HG02571 (cell line): ENCODE measurements around the gene CDT1.

Experiments
- ATAC-seq: cut with Tn5 transposase; IDR thresholded peaks from one replicate; pipeline ENCODE4 v1.9.1; 2021; ENCODE audit warnings: mild to moderate bottlenecking, moderate library complexity; ENCODE audit not compliant: unreplicated experiment

Gene CDT1

DNA sequence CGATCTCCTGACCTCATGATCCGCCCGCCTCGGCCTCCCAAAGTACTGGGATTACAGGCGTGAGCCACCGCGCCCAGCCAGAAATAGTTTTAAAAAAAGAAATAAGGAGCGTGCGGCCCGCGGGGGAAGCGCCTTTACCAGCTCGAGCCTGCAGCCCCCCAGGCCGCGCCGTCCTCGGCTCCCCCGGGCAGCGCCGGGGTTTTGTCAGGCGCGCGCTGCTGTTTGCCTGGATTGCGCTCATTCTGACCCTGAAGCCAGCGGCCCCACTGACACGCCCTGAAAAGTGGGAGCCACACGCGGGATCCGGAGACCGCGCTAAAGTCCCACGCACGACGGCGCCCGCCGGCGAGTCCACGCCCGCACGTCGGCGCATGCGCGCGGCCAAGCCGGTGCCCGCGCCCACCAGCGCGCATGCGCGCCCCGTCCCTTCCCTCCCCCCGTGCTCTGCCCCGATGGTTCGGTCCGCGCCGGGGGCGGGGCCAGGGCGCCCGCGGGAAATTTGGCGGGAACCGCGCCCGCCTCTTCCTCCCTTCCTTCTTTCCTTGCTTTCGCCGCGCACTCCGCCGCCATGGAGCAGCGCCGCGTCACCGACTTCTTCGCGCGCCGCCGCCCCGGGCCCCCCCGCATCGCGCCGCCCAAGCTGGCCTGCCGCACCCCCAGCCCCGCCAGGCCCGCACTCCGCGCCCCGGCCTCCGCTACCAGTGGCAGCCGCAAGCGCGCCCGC is at the start of gene CDT1:
Gene CDT1 (plus strand): TSS at position 526 of the 724 bp plus-strand sequence. CDS start 43 bp downstream, at position 569.
- ATAC-seq: peak; percentile 37

DNA sequence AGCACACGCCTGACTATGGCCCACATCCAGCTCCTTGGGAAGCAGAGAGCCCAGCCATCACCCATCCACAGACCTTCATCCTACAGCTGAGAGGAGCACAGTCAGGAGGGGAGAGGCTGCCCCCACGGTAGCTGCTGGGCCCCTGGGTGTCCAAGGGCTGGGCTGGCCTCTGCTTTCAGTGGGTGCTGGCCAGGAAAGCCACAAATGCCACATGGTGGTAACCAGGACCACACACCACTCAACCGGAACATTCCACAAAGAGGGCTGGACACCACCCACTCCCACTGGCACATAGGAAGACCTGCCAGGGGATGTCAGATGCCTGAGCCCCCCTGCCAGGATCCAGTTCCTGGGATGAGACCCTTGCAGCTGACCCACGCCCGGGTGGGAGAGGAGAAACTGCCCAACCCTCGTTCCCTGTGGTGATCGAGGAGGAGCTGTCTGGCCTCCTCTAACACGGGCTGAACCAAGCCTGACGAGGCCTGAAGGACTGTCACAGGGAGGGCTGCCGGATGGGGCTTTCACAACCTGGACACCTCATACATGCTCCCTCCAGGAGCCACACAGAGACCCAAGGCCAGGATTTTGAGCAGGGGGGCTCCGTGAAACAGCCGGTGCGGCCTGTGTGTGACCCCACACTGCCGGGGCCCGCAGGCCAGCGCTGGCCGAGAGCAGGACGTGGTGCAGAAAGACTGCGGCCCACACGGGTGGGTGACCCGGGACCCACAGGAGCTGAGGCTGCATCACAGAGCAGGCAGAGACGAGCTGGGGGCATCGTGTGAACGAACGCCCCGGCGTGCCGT is 49.3 kb upstream of the CDT1 start:
- no peak for ATAC-seq

DNA sequence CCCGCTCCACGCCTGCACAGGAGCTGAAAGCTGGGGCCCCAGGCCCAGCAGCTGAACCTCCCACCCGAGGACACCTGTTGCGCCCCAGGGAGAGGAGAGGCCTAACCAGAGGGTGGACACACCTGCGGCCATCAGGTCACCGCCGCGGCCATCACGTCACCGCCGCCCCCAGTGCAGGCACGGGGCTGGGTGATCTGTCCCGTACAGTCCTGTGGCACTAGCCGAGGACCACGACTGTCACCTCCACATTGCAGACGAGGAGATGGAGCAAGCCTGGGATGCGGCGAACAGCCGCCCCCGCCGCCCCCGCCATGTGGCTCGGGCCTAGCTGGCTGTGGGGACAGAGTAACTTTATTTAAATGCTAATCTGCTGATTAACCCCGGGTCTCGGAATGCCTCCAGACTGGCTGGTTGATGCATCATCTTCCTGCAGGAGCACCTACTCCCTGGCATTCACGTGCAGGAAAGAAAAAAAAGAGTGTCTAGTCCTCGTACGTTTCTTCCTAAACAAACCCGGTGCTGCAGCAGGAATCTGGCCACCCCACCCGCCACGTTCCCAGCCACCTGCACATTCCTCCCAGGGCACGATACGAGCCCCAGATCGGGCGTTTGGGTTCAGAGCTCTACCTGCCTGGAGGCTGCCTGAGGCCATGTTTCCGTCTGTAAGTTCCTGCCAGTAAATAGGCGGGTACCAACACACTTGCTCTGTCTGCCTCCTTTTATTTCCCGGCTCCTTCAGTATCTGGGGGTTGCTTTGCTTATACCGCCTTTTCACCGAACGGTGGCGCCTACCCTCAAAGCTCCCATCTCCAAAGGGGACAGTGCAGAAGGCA is 48.5 kb upstream of the CDT1 start:
- no peak for ATAC-seq

DNA sequence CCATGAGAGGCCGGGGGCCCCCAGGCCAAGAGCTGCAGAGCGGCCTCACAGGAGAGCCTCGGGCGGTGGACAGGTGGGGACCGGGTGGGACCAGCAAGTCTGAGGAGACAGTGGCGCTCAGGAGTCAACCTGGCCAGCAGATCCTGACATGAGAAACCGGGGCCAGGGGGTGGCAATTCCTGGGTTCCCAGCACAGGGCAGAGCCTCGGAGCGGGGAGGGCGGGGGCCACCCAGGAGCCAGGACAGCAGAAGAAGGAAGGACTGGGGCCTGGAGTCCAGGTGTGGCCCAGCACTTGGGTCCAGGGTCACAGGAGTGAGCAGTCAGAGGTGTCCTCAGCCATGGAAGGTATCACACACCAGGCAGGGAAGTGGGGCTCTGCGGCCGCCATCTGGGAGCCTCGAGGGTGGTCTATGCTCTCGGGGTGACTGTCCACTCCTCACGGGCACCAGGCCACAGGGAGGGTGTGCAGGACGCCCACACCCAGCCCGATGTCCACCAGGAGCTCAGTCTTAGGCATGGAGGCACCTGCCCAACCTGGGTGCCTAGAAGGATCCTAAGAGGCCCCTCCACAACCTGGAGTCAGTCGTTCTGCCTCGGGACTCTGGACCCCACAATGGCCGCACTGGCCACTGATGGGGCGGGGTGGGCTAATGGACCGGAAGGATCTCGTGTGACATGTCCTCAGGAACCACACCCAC is 47.7 kb upstream of the CDT1 start:
- no peak for ATAC-seq

DNA sequence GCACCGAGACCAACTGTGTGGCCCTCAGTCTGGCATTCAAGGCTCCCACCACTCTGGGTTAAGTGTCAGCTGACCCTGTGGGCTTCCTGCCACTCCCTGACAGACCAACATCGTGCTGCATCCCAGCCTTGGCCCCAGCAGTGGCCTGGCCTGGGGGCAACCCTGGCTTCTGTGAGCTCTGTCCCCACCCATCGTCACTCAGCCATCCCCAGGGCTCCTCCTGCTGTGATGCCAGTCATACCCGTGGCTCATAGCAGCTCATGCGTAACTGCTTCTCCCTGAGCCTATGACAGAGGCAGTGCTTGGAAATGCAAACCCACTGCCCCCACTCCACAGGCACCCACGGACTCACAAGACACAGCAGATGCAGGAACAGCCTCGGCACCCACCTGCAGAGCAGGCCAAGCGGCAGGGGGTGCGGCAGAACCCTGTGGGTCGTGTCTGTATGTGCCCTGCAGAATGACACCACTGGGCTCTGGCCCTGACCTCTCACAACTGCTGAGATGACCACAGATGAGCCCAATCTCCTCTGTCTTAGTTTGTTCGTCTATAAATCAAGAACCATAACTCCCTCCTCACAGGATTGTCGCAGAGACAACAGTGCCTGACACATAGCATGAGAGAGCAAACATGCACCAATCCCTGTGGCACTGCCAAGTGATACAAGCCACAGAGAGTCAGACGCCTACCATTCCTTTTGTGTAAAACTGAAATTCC is 45.2 kb upstream of the CDT1 start:
- ATAC-seq: no peak

DNA sequence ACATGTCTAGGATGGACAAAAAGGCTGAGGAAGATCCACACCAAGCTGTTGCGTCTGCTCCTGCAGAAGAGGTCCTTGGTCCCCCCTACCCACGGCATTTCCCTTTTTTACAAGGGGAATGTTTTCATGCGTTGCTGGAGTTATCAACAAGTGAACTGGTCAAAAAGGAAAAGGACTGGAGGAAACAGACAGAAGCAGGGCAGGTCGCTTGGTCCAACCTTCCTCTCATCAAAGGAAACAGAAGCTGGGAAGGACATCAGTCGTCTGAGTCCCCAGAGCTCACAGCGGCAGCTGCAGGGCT is 44.7 kb upstream of the CDT1 start:
- no peak for ATAC-seq

DNA sequence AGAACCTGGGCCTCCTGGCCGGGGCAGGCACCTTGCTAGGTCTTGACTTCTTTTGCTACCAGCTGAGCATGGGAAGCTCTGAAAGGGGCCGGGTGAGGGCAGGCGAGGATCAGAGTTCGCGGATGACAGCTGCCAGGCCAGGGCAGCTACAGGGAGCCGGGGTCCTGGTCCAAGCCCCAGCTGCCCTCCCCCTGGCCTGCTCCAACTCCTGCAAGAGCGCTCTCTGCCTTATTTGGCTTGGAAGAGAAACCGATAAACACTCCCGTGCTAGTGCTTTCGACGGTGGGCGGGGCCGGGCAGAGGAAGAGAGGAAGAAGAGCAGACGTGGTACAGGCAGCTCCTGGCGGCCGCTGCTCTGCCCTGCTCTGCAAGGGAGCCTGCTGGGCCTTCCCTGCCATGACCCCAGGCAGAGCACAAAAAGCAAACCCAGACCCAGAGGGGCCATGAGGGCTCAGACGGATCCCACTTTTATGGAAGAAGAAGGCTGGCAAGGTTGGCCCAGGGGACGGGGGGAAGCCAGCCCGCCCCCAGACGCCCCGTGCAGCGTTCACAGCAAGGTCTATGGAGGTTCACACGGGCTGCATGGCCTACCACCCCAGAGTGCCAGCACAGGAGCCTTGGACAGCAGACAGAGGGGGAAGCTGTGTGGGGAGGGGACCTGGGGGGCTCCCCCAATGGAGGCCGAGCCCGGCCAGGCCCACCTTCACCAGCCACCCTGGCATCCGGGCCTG is 44.2 kb upstream of the CDT1 start:
- no peak for ATAC-seq

DNA sequence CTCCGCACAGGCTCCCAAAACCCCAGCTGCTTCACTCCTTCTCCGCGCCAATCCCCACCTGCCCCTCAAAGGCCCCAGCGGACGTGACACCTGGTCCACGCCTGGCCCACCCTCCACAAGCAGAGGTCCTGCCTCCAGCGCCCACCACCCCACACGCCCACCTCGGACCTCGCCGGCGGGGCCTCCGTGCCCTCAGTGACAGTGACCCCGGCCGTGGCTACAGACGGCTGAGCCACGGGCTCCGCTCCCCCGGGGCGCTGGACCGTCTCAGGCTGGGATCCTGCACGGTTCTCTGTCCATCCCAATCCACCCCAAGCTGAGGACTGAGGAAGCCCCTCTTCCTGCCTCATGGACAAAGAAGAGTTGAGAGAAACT is 43.6 kb upstream of the CDT1 start:
- ATAC-seq: no peak

DNA sequence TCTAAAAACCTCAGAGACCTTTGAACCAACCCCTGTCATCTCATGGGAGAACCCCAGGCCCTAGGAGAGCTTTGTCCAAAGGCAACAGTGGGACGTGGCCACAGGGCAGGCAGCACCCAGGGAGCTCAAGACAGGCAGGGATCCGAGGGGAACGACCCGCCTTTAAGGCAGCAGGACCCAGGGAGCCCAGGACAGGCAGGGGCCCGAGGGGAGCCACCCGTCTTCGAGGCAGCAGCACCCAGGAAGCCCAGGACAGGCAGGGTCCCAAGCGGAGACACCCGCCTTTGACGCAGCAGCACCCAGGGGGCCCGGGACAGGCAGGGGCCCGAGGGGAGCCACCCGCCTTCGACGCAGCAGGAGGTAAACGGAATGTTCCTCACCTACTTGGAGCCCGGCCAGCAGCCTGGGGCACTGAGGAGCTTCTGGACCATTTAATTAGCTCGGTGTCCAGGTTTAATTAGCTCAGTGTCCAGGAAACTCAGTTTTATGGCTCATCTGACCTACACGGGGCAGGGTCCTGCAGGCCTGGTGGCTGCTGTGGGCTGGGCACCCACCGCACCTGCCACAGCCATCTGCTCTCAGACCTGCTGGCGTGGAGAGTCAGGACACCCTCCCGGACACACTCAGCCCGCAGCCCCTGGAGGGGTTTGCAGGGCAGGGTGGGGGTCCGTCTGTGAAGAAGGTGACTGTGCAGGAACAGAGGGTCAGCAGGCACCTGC is 43.0 kb upstream of the CDT1 start:
- ATAC-seq: no peak

DNA sequence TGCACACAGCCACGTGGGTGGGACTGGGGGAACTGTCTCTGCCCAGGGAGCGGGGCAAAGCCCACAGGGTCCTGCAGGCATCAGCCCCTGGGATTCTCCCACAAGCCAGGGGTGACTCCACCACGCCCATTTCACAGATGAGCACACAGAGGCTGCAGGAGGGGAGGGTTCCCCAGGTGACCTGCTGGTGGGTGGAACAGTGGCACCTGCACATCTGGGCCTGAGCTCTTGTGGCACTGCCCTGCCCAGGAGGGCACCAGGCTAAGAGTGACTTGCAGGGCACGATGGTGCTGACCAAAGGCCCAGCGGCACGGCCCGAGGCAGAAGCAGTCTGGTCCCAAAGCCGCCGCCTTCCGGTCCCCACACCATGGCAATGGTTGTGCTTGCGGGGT is 42.5 kb upstream of the CDT1 start:
- no peak for ATAC-seq

DNA sequence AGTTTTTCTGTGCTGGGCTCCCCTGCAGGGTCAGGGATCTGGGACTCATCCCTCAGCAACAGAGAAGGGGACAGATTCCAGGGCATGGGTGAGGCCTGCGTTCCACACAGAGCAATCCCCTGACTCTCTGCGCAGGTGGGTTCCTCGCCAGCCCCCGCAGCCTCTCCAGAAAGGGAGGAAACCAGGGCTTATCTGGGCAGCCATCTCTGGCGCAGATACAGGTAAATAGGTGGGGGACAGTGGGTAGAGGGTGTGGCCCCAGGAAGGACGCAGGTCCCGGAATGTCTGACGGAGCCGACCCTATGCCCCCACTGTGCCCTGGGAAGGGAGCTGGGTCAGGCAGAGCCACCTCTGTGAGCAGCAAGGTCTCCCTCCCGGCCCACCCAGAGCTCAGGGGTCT is 41.8 kb upstream of the CDT1 start:
- ATAC-seq: no peak

DNA sequence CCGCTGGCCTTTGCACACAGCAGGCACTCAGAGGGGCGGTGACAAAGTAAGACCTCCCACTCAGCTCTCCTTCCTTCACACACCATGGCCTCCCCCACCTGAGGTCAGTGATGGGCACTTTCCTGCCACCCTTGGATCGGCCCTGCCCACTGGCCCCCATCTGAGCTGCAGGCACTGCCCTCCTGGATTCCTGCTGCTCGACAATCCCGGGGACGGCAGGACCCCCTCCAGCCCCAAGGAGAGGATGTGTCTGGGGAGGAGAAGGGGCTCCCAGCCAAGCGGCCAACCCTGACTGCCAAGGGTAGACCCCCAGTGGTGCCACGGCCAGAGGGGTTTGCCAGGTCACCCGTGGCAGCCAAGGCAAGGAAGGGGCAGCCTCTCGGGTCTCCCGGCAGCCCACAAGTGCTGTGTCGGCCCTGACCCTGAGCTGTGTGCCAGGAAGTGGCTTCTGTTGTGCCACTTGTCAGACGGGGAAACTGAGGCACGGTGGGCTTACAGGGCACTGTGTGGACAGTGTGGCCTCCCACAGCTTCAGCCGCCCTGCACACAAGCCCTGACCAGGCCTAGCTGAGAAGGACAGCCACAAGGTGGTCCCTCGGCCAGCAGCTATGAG is 41.2 kb upstream of the CDT1 start:
- ATAC-seq: no peak

DNA sequence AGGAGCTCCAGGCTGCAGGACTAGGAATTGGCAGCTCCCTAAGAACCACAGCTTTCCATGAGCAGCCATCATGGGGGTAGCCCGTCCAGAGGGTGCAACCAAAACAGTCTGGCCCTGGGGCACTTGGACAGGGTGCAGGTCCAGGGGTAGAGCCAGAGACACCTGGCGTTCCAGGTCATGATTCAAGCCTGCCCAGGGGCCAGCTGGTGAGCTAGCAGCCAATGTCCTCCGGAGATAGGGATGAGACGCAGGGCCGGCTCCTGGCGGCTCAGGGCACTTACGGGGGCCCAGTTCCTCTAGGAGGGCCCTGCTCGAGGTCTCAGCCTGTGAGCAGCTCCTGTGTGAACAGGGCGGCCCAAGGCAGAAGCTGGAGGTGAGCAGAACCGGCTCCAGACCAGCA is 40.6 kb upstream of the CDT1 start:
- no peak for ATAC-seq

DNA sequence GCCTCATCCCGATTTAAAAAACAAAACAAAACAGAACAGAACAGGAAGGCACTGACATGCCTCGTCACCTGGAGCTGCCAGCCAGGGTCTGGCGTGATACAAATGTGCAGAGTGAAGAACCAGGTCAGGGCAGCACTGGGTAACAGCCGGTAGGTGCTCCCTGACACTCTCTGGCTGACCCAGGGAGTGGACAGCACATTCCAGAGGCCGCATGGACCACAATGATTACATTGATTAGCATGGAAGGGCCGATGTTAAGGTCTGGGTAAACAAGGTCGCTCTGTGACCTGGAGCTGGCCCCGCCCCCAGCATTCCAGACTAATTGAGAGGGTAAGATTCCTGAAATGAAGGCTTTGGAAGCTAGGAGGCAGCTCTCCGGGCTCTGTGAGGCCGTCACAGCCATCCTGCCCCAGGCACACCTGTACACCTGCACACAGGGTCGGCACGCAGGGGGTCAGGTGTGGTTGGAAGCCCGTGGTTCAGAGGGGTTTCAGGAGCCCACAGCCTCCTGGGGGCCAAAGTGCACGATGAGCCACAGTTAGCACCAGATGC is 40.0 kb upstream of the CDT1 start:
- no peak for ATAC-seq

DNA sequence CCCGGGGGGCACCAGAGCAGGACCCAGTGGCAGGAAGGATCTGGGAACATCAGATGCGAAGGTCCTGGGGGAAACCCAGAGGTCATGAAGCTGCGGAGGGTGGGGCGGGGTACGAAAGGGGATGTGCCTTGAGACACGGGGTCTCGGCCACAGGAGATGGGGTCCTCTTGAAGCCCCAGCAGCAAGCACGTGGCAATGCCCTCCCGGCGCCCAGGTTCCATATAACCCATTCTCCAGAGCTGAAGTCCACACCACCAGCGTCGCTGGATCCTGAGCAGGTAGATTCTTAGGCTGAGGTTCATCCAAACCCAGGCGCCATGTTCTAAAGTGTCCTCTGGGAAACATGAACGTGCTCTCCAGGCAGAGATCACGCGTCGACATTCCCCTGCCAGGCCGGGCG is 39.5 kb upstream of the CDT1 start:
- no peak for ATAC-seq

DNA sequence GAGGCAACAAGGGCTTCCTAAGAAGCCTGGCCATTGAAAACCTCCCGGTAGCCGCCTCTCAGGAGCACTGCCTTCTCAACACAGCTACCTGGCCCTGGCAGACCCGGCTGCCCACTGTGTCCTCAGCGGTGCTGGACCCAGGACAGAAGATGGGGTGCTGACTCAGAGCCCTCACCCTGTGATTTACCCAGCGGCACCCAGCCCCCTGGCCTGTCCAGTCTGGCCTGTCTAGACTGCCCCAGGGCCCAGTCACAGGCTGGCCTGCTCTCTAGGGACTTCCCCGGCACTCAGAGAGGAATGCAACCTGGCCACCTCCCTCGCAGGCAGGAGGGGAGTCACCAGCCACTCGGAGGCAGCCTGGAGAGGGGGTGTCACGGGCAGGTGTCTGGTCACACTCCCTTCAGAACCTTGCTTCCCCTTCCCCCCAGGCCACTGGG is 38.7 kb upstream of the CDT1 start:
- no peak for ATAC-seq

DNA sequence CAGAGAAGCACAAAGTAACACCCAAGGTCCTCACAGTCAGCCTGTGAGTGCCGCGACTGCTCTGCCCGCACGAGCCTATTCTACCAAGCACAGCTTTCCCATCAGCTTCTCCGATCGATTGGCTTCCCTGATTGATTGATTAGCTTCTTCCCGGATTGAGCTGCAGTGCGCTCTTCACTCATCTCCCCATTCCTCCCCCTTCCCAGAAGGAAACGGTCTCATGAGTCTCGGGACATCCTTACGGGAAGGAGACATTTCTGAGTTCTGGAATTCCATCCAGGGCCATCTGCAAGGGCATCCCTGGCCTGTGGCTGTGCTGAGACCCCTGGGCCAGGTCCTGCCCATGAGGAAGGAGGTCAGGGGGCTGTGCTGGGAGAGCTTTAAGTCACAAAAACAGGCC is 36.6 kb upstream of the CDT1 start:
- ATAC-seq: no peak

DNA sequence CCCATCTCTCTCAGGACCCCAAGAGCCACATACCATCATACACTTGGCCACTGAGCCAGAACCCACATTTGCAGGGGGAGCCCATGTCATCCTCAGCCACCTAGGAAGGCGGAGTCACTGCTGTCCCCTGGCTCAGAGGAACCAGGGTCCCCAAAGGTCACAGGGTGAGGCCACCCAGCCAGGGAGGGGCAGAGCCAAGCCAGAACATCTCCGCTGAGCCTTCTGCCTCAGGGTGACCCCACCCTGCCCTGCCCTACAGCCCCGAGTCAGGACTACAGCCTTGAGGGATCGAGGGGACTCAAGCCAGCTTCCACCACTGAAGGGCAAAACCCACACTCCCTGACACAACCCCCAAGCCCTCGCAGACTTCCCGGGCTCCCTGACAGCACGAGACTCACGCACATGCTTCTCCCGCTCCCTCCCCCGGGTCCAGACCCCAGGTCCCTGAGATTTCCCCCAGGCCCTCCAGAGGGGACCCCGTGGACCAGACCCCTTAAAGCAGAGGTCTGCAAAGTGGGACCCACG is 36.0 kb upstream of the CDT1 start:
- no peak for ATAC-seq
